HepG2 (cell line): ENCODE measurements around the gene TEF.

Source experiments
- EP300 ChIP-seq, 3 experiments: sonication (generic) in 1 of 3; formaldehyde crosslinking in 1 of 3; IDR thresholded peaks; 2 replicates each; pipeline versions ENCODE4 v1.5.1 to v1.6.1; 2011 to 2020; ENCODE audit warnings: low read depth in 2 of 3, low read length in 2 of 3, borderline replicate concordance in 1 of 3, improper control_type of control experiment in 1 of 3, mild to moderate bottlenecking in 1 of 3, missing genetic modification reagents in 1 of 3, moderate library complexity in 1 of 3
- EZH2 ChIP-seq: conservative IDR thresholded peaks from 2 replicates; pipeline ENCODE4 v1.6.1; 2012; ENCODE audit warnings: mild to moderate bottlenecking, low read depth, low read length, moderate library complexity
- FOXM1 ChIP-seq: sonication (generic); formaldehyde crosslinking; IDR thresholded peaks from 2 replicates; pipeline ENCODE4 v1.5.0; 2020; ENCODE audit warnings: missing genetic modification reagents
- GMEB1 ChIP-seq: sonication (generic); formaldehyde crosslinking; IDR thresholded peaks from 2 replicates; pipeline ENCODE4 v1.5.1; 2020; ENCODE audit warnings: missing genetic modification reagents, mild to moderate bottlenecking, borderline replicate concordance
- MTA3 ChIP-seq: sonication (generic); formaldehyde crosslinking; IDR thresholded peaks from 2 replicates; pipeline ENCODE4 v1.4.0; 2020; ENCODE audit warnings: missing genetic modification reagents
- POLR2A ChIP-seq, 2 experiments: IDR thresholded peaks; 2 replicates each; pipeline ENCODE4 v1.6.1; 2011; ENCODE audit warnings: low read depth in 2 of 2, low read length in 2 of 2, mild to moderate bottlenecking in 1 of 2, moderate library complexity in 1 of 2; ENCODE audit not compliant: insufficient read depth in 1 of 2
- POLR2AphosphoS5 ChIP-seq: IDR thresholded peaks from 2 replicates; pipeline ENCODE4 v1.6.1; 2012; ENCODE audit warnings: low read depth, low read length
- RAD21 ChIP-seq: fragments of 450-650 bp; formaldehyde crosslinking; IDR thresholded peaks from 2 replicates; pipeline ENCODE4 v1.5.0; 2020; ENCODE audit warnings: mild to moderate bottlenecking
- SIN3A ChIP-seq: IDR thresholded peaks from 2 replicates; pipeline ENCODE4 v1.6.1; 2011; ENCODE audit warnings: low read depth, mild to moderate bottlenecking, control low read depth, low read length, borderline replicate concordance
- TCF12 ChIP-seq, 2 experiments: fragments of 450-650 bp in 1 of 2; sonication (generic) in 1 of 2; formaldehyde crosslinking in 1 of 2; IDR thresholded peaks; 2 replicates each; pipeline versions ENCODE4 v1.6.1 to v1.8.0; 2017 to 2022; ENCODE audit warnings: antibody characterized with exemption in 1 of 2, mild to moderate bottlenecking in 1 of 2, missing genetic modification reagents in 1 of 2, moderate library complexity in 1 of 2
- ZBTB20 ChIP-seq: sonication (generic); formaldehyde crosslinking; IDR thresholded peaks from 2 replicates; pipeline ENCODE4 v1.8.1; 2023; ENCODE audit warnings: missing genetic modification reagents, low read depth, mild to moderate bottlenecking, borderline replicate concordance
- ZNF770 ChIP-seq: sonication (generic); formaldehyde crosslinking; IDR thresholded peaks from 2 replicates; pipeline ENCODE4 v1.5.0; 2020; ENCODE audit warnings: mild to moderate bottlenecking, missing genetic modification reagents
- TF ChIP-seq, protein P1 (sequence below): sonication (generic); formaldehyde crosslinking; IDR thresholded peaks from 2 replicates; pipeline ENCODE4 v1.5.0; 2020; ENCODE audit warnings: mild to moderate bottlenecking, missing genetic modification reagents, moderate library complexity
- TF ChIP-seq, protein P2 (sequence below): sonication (generic); formaldehyde crosslinking; IDR thresholded peaks from 2 replicates; pipeline ENCODE4 v1.4.0; 2020; ENCODE audit warnings: mild to moderate bottlenecking, missing genetic modification reagents

- TF ChIP-seq EZH2 = no peak
- TF ChIP-seq, protein P1, sequence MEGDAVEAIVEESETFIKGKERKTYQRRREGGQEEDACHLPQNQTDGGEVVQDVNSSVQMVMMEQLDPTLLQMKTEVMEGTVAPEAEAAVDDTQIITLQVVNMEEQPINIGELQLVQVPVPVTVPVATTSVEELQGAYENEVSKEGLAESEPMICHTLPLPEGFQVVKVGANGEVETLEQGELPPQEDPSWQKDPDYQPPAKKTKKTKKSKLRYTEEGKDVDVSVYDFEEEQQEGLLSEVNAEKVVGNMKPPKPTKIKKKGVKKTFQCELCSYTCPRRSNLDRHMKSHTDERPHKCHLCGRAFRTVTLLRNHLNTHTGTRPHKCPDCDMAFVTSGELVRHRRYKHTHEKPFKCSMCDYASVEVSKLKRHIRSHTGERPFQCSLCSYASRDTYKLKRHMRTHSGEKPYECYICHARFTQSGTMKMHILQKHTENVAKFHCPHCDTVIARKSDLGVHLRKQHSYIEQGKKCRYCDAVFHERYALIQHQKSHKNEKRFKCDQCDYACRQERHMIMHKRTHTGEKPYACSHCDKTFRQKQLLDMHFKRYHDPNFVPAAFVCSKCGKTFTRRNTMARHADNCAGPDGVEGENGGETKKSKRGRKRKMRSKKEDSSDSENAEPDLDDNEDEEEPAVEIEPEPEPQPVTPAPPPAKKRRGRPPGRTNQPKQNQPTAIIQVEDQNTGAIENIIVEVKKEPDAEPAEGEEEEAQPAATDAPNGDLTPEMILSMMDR (CRISPR knock-in tag) = no peak
- no peak for TF ChIP-seq ZNF770 (CRISPR knock-in tag)
- TF ChIP-seq, protein P2, sequence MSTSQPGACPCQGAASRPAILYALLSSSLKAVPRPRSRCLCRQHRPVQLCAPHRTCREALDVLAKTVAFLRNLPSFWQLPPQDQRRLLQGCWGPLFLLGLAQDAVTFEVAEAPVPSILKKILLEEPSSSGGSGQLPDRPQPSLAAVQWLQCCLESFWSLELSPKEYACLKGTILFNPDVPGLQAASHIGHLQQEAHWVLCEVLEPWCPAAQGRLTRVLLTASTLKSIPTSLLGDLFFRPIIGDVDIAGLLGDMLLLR (CRISPR knock-in tag) = no peak
- TF ChIP-seq ZBTB20 (CRISPR knock-in tag) = no peak
- no peak for TF ChIP-seq SIN3A
- TF ChIP-seq GMEB1 (CRISPR knock-in tag) = no peak
- no peak for TF ChIP-seq MTA3
- TF ChIP-seq FOXM1 = no peak
- TF ChIP-seq POLR2AphosphoS5 = no peak
- TF ChIP-seq POLR2A (IDR thresholded peaks at IDR 0.05; ENCODE audit: insufficient read depth in 1 of 2, low read depth in 2 of 2, low read length in 2 of 2) = no peak
- TF ChIP-seq RAD21 (CRISPR knock-in tag) = no peak
- TF ChIP-seq EP300 (IDR thresholded peaks at IDR 0.05; ENCODE audit: low read depth in 2 of 2, low read length in 2 of 2) = no peak
- TF ChIP-seq EP300 (CRISPR knock-in tag; IDR thresholded peaks at IDR 0.05; ENCODE audit: borderline replicate concordance) = no peak
- no peak for TF ChIP-seq TCF12 (IDR thresholded peaks at IDR 0.05)
- TF ChIP-seq TCF12 (CRISPR knock-in tag; IDR thresholded peaks at IDR 0.05) = no peak
These were observed 46.6 kb upstream of the TEF start for GRCh38 chr22:41334951-41335635.
